Stimulated activated CD4-positive, alpha-beta T cell treated with anti-CD3 and anti-CD28 coated beads, Interleukin-4, amount 100 ng/mL, for 4 hours (primary cell): ENCODE results near the gene ZNF768.
"Not testable (repeated sequence)": the region's sequence is repeated elsewhere in the genome, so short reads cannot be mapped to it uniquely, and the experiment has no call there.

Experiments
- DNase-seq, 2 experiments: peaks; one replicate each; pipeline ENCODE4 v3.0.0-alpha.2; 2020

Gene ZNF768

DNA sequence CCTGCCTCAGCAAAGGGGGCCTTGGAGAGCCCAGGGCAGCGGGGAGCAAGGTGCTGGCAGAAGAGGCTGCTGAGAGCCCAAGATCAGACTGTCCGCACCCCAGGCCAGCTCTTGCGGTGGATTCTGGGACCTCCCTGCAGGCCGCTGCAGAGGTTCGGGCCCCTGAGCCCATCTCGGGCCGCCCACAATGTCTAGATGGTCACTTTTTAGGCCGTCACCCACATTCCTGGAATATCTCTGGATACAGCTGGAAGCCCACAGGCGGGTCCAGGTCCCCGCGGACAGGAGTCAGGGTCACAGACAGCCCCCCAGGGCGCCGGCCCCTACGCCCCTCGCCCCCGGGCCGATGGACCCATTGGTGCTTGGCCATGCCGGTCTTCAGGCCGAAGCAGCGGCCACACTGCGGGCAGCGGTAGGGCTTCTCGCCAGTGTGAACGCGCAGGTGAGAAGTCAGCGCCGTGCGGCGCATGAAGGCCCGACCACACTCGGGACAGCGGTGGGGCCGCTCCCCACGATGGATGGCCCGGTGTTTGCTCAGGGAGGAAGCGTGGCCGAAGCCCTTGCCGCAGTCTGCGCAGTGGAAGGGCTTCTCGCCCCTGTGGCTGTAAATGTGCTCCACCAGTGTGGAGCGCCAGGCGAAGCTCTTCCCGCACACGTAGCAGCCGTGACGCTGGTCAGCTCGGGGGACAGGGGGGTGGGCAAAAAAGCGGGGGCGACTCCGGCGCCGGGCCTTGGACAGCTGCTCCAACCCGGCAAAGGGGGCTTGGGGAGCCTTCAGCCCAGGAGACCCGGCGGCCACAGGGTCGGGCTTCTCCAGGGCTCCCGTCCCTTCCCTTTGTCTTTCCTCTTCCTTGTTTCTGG, 6.1 kb upstream of the ZNF768 start:
- no peak for DNase-seq

DNA sequence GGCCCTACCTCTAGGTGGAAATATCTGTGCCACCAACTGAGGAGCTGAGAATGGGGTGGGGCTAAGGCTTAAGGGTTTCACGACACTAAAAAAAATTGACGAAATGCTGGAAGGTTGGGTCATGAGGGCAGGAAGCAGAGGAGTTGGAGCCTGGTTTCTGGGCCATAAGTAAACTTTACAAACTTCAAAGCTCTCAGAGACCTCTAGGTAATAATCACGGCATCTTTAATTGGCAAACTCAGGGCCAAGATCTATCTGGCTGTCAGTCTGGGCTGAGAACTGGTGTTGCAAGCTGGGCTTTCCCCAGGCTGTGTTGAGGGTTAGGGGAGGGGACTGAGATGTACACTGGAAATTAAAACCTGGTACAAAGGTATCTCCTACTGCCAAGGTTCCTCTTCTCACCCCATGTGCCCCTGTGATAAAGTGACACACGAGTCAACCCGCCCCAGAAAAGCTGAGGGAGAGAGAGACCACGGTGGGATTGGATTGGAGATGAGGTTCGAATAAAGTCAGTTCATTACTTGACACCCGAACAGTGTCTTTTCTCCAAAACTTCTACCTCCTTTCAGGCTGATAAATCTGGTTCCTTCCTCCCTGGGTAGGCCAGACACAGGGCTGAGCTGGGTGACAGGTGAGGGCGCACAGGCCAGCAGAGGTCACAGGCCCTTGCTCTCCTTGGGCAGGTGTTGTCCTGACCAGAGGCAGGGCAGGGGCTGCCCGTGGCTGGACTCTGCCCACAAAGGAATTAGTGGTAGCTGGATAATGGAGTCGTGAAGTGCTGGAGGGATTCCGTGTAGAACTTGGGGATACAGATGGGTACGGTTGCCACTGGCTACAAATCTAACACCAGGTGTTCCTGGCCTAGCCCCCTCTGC, 4.0 kb upstream of the ZNF768 start:
- no peak for DNase-seq

GRCh38 chr16:30528799-30529457, 2.6 kb upstream of the ZNF768 start:
- DNase-seq = no peak

DNA sequence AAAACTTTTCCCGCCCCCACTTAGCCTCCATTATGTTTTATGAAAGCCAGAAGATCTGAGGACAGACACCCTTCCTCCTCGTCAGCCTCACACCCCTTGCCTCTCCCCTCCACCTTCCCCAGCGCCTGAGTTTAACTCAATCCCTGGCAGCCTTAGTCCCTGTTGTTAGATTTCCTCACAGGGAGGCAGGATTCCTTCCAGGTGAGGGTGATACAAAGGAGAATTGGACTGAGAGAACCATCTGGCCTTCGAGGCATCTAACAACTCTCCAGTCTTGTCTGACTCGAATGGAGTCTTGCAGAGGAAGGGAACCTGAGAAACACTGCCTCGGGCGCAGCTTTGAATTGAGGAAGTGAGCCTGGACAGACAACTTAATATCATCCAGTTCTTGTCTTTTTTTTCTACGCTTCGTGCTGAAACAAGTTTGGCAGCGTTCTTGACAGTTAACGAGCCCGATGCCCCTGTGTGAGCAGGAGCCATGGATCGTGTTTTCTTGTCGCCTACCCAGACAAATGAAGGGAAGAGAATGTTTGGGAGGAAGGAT, 1.3 kb upstream of the ZNF768 start:
- no peak for DNase-seq

- DNase-seq = peak; percentile 81 to 92
These were observed 663 bp upstream of the ZNF768 start for GRCh38 chr16:30526823-30527634.

DNA sequence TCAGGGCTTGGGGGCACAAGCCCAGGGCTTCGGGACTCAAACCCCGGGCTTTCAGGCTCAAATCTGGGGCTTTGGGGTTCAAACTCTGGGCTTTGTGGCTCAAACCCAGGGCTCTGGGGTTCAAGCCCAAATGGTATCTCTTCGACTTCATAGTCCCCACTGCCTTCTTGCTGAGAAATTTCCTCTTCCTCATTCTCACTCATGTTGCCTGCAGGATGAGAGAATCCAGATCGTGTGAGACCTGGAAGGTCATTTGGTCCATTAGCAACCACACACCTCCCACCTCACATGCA, 576 bp downstream of the ZNF768 start:
- no peak for DNase-seq

GRCh38 chr16:30524575-30525568, 1.5 kb downstream of the ZNF768 start:
- DNase-seq = no peak

DNA sequence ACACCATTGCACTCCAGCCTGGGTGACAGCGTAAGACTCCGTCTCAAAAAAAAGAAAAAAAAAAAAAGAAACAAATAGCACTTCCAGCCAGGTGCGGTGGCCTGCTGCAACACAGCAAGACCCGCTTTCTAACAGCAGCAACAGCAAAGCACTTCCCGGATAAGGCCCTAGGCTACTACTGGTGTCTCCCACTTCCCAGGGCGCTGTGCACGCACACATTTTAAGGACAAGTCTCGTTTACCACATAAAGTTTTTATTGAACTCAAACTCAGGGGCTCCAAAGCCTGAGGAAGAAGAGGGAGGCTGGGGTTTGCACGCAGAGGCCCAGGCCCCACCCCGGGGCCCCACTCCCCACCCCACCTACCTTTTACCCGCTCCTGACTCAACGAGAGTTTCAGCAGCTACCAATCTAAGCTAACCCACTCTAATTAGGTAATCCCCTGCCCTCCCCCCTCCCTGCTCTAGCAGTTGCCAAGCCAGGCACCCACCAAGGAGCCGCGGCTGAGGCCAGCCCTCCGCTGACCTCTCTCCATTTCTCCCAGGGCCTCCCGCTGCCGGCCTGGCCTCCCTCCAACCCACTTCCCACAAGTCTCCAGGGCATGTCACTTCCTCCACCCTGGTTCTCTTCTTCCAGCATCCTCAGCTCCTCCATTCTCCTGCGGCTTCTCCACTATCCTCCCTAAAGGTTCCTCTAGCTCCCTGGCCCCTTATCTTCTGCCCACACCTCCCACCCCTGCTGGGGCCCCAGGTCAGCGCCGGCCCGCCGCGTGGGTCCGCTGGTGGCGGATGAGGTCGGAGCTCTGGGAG, 2.4 kb downstream of the ZNF768 start:
- DNase-seq = no peak

DNA sequence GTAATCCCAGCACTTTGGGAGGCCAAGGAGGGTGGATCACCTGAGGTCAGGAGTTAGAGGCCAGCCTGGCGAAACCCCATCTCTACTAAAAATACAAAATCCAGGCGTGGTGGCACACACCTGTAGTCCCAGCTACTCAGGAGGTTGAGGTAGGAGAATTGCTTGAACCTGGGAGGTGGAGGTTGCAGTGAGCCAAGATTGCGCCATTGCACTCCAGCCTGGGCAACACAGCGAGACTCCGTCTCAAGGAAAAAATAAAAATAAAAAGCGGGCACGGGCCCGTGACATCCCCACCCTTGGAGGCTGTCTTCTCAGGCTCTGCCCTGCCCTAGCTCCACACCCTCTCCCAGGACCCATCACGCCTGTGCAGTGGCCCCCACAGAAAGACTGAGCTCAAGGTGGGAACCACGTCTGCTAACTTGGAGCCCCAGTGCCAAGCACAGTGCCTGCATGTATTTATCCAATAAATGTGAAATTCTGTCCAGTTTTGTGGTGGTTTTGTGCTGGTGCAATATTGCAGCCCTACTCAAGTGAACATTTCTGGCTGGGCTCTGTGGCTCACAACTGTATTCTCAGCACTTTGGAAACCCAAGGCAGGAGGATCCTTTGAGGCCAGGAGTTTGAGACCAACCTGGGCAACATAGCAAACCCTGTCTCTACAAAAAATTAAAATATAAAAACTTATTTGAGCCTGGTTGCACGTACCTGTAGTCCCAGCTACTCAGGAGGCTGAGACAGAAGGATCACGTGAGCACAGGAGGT, 3.5 kb downstream of the ZNF768 start:
- DNase-seq = not testable (repeated sequence)

DNA sequence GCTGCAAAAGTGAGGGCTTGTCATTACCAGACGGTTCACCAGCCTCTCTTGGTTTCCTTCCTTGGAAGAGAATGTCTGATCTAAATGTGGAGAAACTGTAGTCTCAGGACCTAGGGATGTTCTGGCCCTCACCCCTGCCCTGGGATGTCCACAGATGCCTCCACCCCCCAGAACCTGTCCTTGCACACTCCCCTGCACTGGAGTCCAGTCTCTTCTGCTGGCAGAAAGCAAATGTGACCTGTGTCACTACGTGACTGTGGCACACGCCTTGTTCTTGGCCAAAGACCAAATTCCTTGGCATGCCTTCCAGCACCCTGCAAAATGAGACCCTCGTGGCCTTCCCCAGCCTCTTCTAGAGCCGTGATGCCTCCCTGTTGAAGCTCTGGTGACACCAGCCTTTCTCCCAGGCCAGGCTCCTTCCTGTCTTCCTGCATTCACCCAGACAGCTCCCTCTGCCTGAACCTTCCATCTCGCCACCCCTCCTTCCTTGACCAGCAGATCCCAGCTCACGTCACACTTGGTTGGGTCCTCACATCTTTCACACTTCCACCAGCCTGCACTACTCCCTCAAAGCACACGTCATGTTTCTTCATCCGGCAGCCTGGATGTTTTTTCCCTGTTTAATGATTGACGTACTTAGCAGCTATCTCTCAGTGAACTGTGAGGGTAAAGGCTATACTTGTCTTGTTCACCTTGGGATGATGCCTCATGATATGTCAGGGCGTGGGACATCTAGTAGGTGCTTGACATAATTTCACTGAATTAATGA, 4.3 kb downstream of the ZNF768 start:
- DNase-seq = no peak

- DNase-seq = no peak
These were observed 4.9 kb downstream of the ZNF768 start for GRCh38 chr16:30521476-30521872.

GRCh38 chr16:30519120-30520049, 7.0 kb downstream of the ZNF768 start:
- no peak for DNase-seq

GRCh38 chr16:30518552-30518951, 7.8 kb downstream of the ZNF768 start:
- no peak for DNase-seq

DNA sequence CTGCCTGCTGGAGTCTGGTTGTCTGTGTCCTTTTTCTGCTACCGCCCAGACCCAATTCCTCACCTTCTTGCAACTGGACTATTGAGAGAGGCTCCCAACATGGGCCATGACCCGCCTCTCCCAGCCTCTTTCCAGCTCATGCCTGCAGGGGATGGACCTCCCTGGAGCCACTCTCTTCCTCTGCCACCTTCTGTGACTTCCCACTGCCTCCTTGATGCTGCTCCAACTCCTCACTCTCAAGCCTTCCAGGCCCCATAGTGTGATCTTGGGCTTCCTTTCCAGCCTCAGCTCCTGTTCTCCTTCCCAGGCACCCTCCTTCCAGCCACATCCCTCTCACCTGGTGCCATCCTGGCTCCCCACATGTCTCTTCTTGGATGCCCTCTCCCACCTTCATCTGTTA, 11.1 kb downstream of the ZNF768 start:
- no peak for DNase-seq

DNA sequence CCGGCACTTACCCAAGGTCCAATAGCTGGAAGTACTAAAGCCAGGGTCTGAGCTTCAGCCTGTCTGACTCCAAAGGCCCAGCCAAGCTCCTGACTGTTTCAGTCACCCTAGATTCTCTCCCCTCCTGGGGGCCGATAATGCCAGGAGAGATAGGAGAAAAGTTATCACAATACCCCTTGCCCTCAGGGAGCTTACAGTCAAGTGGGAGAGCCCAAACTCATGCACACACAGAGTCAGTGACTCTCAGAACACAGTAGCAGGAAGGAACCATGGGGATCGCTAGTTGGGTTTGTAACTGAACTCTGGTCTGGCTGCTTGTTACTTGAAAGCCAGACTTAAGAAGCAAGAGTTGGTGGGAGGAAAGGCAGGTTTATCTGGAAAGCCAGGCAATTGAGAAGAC, 14.9 kb downstream of the ZNF768 start:
- DNase-seq = no peak

DNA sequence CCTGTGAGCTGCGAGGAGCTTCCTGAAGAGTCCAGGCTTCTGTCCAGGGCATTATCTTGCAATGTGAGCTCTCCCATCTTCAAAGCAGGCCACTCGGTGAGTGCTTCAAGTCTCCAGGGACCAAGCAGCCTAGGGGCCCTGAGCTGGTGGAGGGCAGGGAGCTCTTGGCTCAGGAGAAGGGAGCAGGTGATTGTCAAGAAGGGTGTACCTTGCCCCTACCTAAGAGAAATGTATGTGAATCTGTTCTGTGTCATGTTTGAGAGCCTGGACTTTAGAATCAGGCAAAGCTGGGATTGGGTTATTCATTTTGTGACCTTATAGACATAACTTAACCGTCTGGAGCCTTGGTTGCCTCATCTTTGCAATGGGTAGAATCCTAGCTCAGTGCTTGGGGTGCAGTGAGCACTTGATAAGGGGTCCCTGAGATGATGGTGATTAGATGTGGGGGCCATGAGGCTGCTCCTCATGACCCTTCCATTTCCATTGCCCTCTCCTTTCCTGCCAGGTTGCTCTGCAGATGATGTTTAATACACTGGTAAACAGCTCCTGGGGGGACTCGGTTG, 15.9 kb downstream of the ZNF768 start:
- no peak for DNase-seq

DNA sequence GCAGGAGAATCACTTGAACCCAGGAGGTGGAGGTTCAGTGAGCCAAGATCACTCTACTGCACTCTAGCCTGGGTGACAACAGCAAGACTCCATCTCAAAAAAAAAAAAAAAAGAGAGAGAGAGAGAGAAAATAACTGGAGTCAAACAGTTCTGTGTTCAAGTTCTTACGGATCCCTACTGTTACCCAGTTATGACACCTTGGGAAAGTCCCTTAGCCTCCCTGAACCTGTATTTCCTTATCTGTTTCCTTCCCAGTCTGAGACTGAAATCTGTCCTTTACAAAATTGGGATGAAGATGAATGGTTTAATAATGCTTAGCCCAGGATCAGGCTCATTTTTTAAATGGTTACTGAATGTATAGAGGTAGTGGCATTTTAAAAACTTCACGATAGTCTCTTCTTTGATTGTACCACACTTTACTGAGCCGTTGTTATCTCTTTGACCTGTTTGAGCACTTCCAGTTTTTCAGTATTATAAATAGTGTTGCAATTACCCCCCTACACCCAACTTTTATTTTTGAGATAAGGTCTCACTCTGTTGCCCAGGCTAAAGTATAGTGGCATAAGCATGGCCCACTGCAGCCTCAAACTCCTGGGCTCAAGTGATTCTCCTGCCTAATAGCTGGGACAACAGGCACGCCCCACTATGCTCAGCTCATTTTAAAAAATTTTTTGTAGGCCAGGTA, 17.1 kb downstream of the ZNF768 start:
- no peak for DNase-seq
